GM19452 (cell line): ENCODE measurements around the gene CBFA2T2.
"Not testable (repeated sequence)": the region's sequence is repeated elsewhere in the genome, so short reads cannot be mapped to it uniquely, and the experiment has no call there.

ENCODE experiments used
- ATAC-seq: cut with Tn5 transposase; IDR thresholded peaks from one replicate; pipeline ENCODE4 v1.9.1; 2021; ENCODE audit not compliant: unreplicated experiment

The CBFA2T2 gene

GRCh38 chr20:33490023-33490933, at the start of gene CBFA2T2:
TSS of gene CBFA2T2 (plus strand) at chr20:33490096. CDS start at chr20:33490268, 172 bp downstream.
- peak; percentile 53 for ATAC-seq

DNA sequence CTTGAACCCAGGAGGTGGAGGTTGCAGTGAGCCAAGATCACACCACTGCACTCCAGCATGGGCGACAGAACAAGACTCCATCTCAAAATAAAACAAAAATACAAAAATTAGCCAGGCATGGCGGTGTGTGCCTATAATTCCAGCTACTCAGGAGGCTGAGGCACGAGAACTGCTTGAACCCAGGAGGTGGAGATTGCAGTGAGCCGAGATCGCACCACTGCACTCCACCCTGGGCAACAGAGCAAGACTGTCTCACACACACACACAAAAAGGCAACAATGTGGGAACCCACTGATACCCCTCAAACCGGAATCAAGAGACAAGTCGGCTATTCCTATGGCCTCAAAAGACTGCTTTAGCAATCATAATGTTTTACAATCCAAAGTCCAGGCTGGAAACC, 49.3 kb upstream of the CBFA2T2 start:
- not testable (repeated sequence) for ATAC-seq

DNA sequence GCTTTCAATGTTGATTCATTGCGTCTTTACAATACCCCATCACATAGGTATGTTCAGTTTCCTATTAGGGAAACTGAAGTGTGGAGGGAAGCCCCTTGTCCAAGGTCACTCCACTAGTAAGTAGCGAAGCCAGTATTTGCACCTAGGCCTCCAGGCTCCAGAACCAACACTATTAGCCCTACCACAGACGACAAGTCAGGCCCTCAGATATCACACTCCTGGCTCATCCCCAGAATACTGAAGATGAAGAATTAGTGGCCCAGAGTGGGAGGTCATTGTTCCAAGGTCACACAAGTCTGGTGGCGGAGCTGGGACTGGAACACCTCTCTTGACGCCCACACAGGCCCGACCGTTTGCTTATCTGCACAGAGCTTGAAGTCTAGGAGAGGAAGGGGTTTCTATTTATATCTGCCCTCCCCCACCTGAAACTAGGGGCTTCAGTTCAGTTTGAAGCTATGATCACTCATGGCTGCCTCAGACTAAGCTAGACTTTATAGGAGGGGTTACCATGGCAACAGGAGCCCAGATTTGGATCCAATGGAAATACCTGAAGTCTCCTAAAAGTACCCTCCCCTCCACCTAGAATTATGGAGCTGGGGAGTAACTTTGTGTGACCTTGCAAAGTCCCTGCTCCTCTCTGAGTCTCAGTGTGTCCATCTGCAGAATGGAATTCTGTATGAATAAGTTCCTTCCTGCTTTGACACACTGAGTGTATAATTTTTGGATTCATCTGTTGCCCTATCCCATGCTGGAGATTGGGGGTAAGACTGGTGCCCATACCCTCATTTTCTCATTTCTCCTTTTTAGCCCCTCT, 48.5 kb upstream of the CBFA2T2 start:
- no peak for ATAC-seq

DNA sequence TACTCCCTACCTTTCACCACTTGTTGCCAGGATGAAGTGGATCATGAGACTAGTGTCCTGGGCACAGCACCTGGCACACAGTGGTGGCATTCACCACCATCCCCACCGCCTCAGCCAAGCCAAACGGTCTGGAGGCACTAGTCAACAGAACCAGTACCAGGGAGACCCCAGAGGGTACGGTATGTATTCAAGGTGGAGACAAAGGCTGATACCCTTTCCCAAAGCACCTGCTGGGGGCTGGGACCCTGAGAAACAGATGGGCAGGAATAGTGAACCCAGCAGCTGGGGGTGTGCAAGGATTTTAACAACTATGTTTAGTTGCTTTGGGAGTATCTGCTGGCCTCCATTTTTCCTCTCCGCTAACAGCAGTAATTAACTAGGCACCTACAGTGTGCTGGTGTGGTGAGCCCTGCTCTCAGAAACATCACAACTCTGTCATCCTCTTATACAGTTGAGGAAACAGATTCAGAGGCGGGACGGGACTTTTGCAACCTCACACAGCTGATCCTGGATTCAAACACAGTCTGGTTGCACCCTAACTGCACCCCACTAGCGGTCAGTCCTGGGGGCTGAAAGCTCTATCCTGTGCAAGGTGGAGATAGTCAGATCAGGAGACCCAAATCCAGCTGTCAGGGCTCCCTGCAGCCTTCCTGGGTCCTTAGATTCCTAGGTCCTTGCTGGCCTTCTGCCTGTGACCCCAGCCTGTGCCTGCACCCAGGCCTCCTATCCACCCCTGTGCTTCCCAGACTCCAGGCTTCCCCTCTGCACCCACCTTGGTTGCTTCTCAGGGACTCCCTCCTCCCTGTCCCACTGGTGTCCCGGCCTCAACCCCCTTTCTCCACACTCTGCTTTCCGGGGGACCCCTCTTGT, 47.5 kb upstream of the CBFA2T2 start:
- ATAC-seq: no peak

GRCh38 chr20:33443006-33443511, 46.8 kb upstream of the CBFA2T2 start:
- ATAC-seq: peak; percentile 29

DNA sequence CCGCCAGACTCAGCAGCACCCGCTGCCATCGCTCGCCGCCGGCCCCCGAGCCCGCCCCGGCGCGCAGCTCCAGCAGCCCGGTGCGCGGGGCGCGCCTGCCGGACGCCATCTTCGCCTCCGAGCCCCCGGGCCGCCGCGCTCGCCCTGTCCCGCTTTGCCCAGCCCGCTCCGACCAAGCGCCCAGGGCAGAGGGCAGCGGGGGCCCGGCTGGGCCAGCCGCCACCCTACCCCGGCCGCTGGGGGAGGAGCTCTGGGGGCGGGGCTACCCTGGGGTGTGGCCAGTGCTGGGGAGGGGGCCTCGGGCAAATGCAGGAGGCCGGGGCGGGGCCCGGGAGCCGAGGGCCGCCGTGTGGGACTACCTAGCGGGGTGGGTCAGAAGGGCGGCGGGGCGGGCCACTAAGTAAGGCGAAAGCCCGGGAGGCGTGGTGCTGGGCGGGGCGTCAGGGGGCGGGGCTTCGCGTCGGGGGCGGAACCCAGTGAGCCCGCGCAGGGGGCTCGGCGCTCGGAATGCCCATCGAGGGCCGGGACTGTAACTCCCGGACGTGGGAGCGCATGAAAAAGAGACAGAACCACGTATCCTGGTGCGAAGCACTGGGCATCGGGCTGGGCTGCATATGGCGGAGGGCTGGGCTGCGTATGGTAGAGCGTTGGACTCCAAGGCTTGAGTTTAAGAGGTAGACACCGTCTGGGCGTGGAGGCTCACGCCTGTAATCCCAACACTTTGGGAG, 46.2 kb upstream of the CBFA2T2 start, which contains the start of gene SNTA1:
TSS of gene SNTA1 (minus strand) at position 252 of the 728 bp plus-strand sequence. CDS start at position 109, 143 bp downstream.
- ATAC-seq: peak; percentile 70

DNA sequence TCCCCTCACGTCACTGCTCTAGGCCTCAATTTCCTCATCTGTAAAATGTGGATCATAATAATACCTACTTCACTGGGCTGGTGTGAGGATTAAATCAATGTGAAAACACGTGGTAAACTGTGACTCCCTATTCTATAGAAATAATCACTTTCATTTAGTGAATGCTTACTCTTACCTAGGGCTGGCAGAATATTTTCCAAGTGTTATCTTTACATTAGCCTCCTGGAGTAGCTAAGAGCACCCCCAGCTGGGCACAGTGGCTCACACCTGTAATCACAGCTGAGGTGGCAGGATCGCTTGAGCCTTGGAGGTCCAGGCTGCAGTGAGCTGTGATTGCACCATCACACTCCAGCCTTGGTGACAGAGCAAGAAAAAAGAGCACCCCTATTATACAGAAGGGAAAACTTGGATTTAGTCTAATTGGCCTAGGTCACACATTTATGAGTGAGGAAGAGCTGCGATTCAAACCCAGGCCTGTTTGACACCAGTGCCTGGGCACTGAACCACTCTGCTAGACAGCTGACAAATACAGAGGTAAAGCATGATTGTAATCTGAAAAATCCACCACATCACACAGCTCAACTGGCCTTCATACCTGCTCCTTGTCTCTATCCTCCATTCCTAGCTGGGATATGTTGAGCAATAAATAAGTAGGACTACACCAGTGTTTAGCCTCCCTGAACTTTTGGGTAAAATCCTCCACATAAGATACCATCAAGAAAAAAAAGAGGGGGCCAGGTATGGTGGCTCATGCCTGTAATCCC, 44.9 kb upstream of the CBFA2T2 start:
- ATAC-seq: no peak

DNA sequence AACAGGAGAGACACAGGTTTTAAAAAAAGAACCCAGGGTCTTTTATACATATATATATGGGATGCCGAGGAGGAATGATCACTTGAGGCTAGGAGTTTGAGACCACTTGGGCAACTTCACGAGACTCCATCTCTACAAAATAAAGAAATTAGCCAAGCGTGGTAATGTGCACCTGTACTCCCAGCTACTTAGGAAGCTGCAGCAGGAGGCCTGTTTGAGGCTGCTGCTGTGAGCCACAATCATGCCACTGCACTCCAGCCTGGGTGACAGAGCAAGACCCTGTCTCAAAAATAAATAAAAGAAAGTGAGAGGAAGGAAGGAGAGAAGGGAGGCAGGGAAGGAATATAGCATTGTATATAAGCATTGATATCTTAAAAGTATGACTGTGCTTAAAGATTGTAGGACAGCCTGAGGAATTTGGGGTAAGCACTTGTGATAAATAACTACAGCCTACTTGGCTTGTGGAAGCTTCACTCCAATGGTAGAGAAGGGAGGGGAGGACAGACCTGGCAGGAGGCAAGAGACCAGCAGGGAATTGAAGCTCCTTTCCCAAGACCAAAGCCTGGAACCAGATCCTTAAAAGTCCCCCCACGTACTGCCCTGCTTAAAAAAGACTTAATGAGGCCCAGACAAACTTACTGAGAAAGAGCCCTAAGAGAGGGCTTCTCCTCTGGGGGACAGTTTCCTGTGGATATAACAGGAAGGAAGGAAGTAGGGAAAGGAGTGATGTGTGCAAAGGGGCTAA, 43.8 kb upstream of the CBFA2T2 start:
- ATAC-seq: no peak

DNA sequence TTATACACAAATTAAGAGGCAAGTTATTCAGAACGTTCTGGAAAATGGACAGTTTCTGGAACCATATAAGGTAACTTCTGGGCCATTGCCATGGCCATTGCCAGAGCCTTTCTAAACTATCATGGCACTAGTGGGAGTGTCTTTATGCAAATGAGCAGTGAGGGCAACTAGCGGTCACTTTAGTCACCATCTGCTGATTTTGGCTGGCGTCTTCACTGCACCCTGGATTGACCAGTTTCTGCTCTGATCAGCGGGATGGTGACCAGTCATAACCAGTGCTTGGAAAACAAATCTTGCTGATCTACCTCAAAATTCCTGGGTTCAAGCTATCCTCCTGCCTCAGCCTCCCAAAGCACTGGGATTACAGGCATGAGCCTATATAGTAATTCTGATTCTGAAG, 39.0 kb upstream of the CBFA2T2 start:
- no peak for ATAC-seq

DNA sequence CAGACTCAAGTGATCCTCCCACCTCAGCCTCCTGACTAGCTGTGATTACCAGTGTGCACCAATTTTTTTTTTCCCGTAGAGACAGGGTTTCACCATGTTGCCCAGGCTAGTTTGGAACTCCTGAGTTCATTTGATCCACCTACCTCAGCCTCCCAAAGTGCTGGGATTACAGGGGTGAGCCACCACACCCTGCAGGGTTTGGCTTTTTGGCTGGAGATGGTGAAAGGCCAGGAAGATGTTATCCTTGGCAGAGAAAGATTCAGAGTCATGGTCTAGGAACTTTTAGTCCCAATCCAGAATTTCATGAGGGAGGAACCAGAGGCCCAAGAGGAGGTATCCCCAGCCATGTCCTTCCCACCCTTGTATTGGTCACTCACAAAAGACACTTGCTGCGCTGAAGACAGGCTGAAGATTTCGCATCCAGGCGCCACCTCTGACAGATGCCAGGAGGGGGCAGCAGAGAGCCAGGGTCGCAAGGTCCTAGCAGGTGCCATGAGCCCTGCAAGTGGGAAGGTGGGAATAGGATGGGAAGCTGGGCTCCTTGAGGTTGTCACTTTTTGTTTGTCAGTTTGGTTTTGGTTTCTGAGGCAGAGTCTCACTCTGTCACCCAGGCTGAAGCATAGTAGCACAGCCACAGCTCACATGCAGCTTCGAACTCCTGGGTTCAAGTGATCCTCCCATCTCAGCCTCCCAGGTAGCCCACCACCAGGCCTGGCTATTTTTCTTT, 32.8 kb upstream of the CBFA2T2 start:
- ATAC-seq: not testable (repeated sequence)

DNA sequence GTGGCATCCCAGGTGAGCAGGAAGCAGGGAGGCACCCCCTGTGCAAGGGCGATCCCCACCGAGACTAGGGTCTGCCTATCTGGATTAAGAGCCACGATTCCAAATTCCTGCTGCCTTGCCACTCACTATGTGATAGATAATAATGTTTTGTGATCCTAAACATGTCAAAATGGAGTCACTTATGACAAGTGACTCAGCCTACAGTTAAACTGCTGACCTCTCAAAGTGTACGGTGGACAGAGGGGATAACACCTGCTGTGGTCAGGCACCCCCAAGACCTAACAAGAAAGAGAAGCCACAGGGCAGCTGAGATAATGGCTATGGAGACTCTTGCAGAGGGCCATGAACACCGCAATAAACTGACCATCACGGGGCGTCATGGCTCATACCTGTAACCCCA, 30.3 kb upstream of the CBFA2T2 start:
- no peak for ATAC-seq

- ATAC-seq: no peak
These were observed 29.2 kb upstream of the CBFA2T2 start for GRCh38 chr20:33460711-33461110.

- ATAC-seq: no peak
These were observed 26.4 kb upstream of the CBFA2T2 start for GRCh38 chr20:33463332-33464101.

DNA sequence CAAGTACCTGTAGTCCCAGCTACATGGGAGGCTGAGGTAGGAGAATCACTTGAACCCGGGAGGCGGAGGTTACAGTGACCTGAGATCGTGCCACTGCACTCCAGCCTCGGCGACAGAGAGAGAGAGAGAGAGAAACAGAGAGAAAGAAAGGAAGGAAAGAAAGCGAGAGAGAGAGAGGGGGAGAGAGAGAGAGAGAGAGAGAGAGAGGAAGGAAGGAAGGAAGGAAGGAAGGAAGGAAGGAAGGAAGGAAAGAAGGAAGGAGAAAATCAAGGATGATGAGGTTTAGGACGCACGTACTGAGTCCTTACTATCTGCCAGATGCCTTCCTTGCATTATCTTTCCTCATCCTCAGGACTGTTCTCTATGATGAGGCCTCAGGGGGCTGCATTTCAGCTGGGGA, 25.1 kb upstream of the CBFA2T2 start:
- ATAC-seq: not testable (repeated sequence)

- ATAC-seq: no peak
These were observed 24.2 kb upstream of the CBFA2T2 start for GRCh38 chr20:33465481-33466302.

- no peak for ATAC-seq
These were observed 23.6 kb upstream of the CBFA2T2 start for GRCh38 chr20:33466303-33466646.
